Mesothelial cell of epicardium (in vitro differentiated cells): ENCODE data around the gene GLYATL1. TPM values are rescaled to one million over a fixed set of nuclear protein-coding genes. Genes with fewer than 3 reads are reported as not detected.

Experiments
- DNase-seq, 2 experiments: peaks; one replicate each; pipeline ENCODE4 v3.0.0; 2021; ENCODE audit warnings: low spot score in 2 of 2; ENCODE audit not compliant: unreplicated experiment in 2 of 2
- H3K27ac Mint-ChIP-seq: 2 replicates; pipeline ENCODE4 v1.8.0; 2021; ENCODE audit warnings: mixed read lengths
- H3K27me3 Mint-ChIP-seq: 2 replicates; pipeline ENCODE4 v1.8.0; 2021; ENCODE audit warnings: low read depth, mixed read lengths
- H3K36me3 Mint-ChIP-seq: 2 replicates; pipeline ENCODE4 v1.8.0; 2021; ENCODE audit warnings: mixed read lengths
- H3K4me1 Mint-ChIP-seq: 2 replicates; pipeline ENCODE4 v1.8.0; 2021; ENCODE audit warnings: mixed read lengths
- H3K4me3 Mint-ChIP-seq: 2 replicates; pipeline ENCODE4 v1.8.0; 2021; ENCODE audit warnings: mild to moderate bottlenecking, moderate library complexity, mixed read lengths
- H3K9me3 Mint-ChIP-seq: 2 replicates; pipeline ENCODE4 v1.8.0; 2021; ENCODE audit warnings: mixed read lengths
- total RNA-seq: library from RNA; stranded (reverse); gene quantifications from 3 replicates; pipeline ENCODE4 v1.2.1, GENCODE V29; 2021
- TF ChIP-seq, protein P1 (sequence below): fragments of 200-600 bp; sonication (generic); IDR thresholded peaks from one replicate; pipeline ENCODE4 v1.5.0; 2021; ENCODE audit warnings: antibody characterized with exemption; ENCODE audit not compliant: unreplicated experiment

Gene GLYATL1, protein sequence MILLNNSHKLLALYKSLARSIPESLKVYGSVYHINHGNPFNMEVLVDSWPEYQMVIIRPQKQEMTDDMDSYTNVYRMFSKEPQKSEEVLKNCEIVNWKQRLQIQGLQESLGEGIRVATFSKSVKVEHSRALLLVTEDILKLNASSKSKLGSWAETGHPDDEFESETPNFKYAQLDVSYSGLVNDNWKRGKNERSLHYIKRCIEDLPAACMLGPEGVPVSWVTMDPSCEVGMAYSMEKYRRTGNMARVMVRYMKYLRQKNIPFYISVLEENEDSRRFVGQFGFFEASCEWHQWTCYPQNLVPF
- 0.25 to 0.89 TPM (median 0.33 TPM) in 3 replicates for total RNA-seq

DNA sequence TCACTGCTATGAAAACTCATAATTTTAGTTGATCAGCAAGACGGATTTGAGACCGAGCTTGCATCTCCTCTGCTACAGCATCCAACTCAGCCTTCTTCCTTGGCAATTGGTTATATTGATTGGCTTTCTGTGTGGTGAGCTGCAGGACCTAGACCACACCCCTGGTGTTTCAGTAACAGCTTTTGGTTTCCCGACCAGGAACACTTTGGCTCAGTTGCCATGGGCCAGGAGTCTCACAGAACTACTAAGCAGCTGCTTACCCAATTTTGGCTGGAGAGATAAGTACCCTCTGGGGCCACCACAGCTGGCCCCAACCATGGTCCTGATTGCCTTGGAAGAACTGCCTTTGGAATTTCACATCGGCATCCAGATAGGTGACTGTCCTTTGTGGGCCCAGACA, at the start of gene GLYATL1:
GLYATL1 (plus strand) TSS at position 212 of the 400 bp plus-strand sequence. CDS start 7,600 bp downstream, outside the sequence.
- Mint-ChIP-seq H3K36me3 (no peaks in the 10 kb centered on the region), H3K9me3 (no peaks in the 10 kb centered on the region), H3K27me3 (peaks cover 37% of the 10 kb centered on the region), H3K4me1 (no peaks in the 10 kb centered on the region), H3K27ac (no peak within 1 kb of the TSS), H3K4me3 (no peak within 1 kb of the TSS)
- no peak for DNase-seq
- TF ChIP-seq, protein P1, sequence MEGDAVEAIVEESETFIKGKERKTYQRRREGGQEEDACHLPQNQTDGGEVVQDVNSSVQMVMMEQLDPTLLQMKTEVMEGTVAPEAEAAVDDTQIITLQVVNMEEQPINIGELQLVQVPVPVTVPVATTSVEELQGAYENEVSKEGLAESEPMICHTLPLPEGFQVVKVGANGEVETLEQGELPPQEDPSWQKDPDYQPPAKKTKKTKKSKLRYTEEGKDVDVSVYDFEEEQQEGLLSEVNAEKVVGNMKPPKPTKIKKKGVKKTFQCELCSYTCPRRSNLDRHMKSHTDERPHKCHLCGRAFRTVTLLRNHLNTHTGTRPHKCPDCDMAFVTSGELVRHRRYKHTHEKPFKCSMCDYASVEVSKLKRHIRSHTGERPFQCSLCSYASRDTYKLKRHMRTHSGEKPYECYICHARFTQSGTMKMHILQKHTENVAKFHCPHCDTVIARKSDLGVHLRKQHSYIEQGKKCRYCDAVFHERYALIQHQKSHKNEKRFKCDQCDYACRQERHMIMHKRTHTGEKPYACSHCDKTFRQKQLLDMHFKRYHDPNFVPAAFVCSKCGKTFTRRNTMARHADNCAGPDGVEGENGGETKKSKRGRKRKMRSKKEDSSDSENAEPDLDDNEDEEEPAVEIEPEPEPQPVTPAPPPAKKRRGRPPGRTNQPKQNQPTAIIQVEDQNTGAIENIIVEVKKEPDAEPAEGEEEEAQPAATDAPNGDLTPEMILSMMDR, result no peak

DNA sequence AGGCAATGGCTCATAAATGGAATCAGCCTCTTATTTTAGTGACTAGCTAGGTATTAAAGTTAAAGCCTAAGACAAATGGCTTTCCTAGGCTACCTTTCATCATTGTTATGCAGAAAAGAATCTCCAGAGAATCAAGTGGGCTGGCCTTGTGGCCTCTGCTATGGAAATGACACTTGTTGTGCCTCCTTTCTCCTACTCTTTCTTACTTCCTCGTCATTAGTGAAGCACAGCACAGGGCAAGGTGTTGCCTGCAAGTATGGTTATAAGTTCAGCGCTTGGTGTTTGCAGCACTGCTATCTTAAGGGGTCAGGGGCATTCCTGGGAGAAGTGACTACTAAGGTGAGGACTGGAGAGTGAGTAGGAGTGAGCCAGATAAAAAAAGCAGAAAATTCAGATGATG, 45.4 kb upstream of the GLYATL1 start:
- H3K4me1 Mint-ChIP-seq, result no peaks in the 10 kb centered on the region
- no peak overlapping the region for H3K4me3 Mint-ChIP-seq
- no peak overlapping the region for H3K27ac Mint-ChIP-seq
- peaks cover 17% of the 10 kb centered on the region for H3K9me3 Mint-ChIP-seq
- no peaks in the 10 kb centered on the region for H3K27me3 Mint-ChIP-seq
- TF ChIP-seq, protein P1, result no peak
- no peak for DNase-seq
- no peaks in the 10 kb centered on the region for H3K36me3 Mint-ChIP-seq

DNA sequence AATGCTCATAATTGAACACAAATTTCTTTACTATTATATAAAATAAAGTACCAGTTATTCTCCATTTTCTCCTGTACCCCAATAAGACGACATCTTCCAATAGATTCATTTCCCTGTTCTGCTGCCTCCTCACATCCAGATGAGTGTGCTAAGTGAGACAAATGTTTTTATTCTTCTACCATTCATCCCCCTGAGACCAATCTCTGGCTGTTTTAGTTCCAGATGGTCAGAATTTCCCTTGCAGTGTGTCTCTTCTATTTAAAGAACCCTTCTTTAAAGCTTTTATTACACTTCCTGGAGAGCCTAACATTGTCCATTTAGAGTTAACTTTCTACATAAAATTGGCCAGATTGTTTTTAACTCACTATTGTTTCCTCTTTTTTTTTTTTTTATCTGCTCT, 41.2 kb upstream of the GLYATL1 start:
- no peak for DNase-seq

DNA sequence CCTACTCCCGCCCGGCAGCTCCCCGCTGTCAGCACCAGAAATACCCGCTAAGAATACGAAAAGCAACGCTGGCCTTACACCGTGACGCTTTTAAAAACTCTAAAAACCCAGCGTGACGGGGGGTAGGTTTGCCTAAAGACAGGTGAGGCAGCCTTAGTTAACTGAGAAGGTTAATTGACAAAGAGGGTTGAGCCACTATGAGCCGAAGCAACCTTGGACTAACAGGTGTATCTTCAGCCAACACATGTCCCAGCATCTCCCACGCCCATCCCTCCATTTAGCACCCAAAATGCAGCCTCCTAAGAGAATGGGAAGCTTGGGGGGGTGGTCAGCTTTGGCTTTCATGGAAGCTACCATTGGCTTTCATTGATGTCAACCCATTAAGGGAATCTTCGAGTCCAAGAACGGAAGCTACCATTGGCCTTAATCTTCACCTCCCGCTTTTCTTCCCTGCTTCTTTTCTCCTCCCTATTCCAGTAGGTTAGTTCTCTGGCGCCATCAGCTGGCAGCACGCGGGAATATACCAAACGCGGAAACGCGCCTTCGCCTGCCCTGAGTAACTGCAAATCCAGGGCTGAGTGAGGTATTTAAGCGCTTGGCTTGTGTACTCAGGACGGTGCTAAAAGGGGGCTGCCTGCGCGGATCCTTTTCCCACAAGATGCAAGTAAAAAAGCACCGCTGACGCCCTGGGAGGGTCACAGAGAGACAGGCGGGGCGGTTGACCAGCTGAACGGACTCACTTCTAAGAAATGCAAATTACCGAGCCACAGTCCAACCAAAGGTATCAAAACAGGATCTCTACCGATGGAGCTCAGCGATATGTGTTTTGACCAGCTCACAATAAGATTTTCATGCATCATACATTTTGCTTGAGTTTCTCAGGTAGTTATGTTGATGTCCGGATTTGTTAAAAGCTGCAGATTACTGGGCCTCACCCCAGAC, 38.5 kb upstream of the GLYATL1 start:
- DNase-seq, result peak in 1 of 2 experiments; percentile 63
- H3K36me3 Mint-ChIP-seq, result no peaks in the 10 kb centered on the region
- TF ChIP-seq, protein P1, result no peak
- no peaks in the 10 kb centered on the region for H3K9me3 Mint-ChIP-seq
- H3K27me3 Mint-ChIP-seq, result peaks cover 61% of the 10 kb centered on the region
- H3K27ac Mint-ChIP-seq, result no peak overlapping the region
- H3K4me3 Mint-ChIP-seq, result no peak overlapping the region
- H3K4me1 Mint-ChIP-seq, result peaks cover 3% of the 10 kb centered on the region

More for the DNA sequence above, 41.2 kb upstream of the GLYATL1 start:
- Mint-ChIP-seq H3K27ac (no peak overlapping the region), H3K36me3 (no peaks in the 10 kb centered on the region), H3K9me3 (no peaks in the 10 kb centered on the region), H3K4me1 (no peaks in the 10 kb centered on the region), H3K27me3 (peaks cover 36% of the 10 kb centered on the region), H3K4me3 (no peak overlapping the region)
- TF ChIP-seq, protein P1, result no peak

DNA sequence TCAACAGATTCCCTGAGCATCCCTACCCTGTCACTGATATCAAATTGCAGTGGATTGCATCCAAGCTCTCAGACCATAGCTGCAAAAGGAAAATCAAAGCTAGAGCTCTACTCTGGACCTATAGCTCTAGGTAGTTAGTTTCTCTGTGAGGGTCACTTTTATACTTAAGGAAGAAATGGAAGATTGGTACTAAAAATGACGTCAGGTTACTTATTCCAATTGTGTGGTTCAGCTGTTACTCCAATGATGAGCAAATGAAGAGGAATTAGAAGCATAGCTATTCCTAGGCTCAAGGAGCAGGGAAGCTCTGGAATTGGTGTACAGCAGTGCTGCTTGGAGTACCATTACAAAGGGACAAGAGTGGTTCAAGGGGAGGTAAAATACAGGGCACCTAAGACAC, 36.4 kb upstream of the GLYATL1 start:
- H3K4me1 Mint-ChIP-seq, result peaks cover 3% of the 10 kb centered on the region
- H3K27me3 Mint-ChIP-seq, result peaks cover 82% of the 10 kb centered on the region
- TF ChIP-seq, protein P1, result no peak

More for the DNA sequence above, 36.4 kb upstream of the GLYATL1 start:
- no peaks in the 10 kb centered on the region for H3K36me3 Mint-ChIP-seq
- no peak overlapping the region for H3K4me3 Mint-ChIP-seq
- no peak overlapping the region for H3K27ac Mint-ChIP-seq
- no peak for DNase-seq
- no peaks in the 10 kb centered on the region for H3K9me3 Mint-ChIP-seq
